Pancreas (tissue), 10 donors: ENCODE results near the gene RNF5. TPM values are rescaled to one million over a fixed set of nuclear protein-coding genes. Genes with fewer than 3 reads are reported as not detected.
A peak's percentile ranks its signal among the peaks of the same experiment; 100 is the strongest.

Experiments used
- ATAC-seq, 4 donors: fragments of 200-7000 bp; cut with Tn5 transposase; one replicate each; pipeline versions ENCODE4 v1.8.0 to v1.9.1; 2020; ENCODE audit warnings: mild to moderate bottlenecking in 4 of 4, moderate library complexity in 4 of 4
- DNase-seq, 6 donors: peaks; one replicate each; pipeline ENCODE4 v3.0.0-alpha.2; 2020
- FAIRE-seq: peaks from 2 replicates; lab custom pipeline; 2012; peaks lifted over from hg19 to GRCh38; lab: Jason Lieb, UNC
- H3K27ac ChIP-seq, 4 donors: fragments of 200-600 bp; sonication (generic); 1 replicate in 3 of 4; 2 replicates in 1 of 4; pipeline versions ENCODE4 v1.5.0 to v1.8.0; 2020
- H3K27me3 ChIP-seq, 4 donors: fragments of 200-600 bp; one replicate each; pipeline ENCODE4 v1.8.0; 2021
- H3K36me3 ChIP-seq, 3 donors: fragments of 200-600 bp; sonication (generic) in 1 of 3; one replicate each; pipeline versions ENCODE4 v1.5.0 to v1.8.0; 2020 to 2021
- H3K4me1 ChIP-seq, 3 donors: fragments of 200-600 bp; one replicate each; pipeline ENCODE4 v1.8.0; 2021
- H3K4me3 ChIP-seq, 4 donors: fragments of 200-600 bp; sonication (generic) in 2 of 4; one replicate each; pipeline versions ENCODE4 v1.5.0 to v1.8.0; 2020 to 2021
- H3K9me3 ChIP-seq, 4 donors: fragments of 200-600 bp; one replicate each; pipeline ENCODE4 v1.8.0; 2021
- CTCF ChIP-seq, 4 donors: fragments of 200-600 bp; sonication (generic) in 3 of 4; IDR thresholded peaks; one replicate each; pipeline versions ENCODE4 v1.5.0 to v1.8.0; 2021; ENCODE audit warnings: antibody characterized with exemption in 4 of 4
- WGBS, 2 donors: extraction: QIAGEN DNeasy Blood & Tissue Kit; methylation state at CpG; one replicate each; pipeline ENCODE4 v1.1.7; 2013; 5-methylcytosine and 5-hydroxymethylcytosine counted together
- intact Hi-C, 3 donors: fragments of 100-400 bp; cut with DNase I; formaldehyde crosslinking; loops; one replicate each; pipeline versions ENCODE4 v1.11.1 to v1.14.2; 2022
- polyA plus RNA-seq, 2 donors: library from polyadenylated mRNA; stranded (reverse); fragments of 200-250 nt; gene quantifications; one replicate each; pipeline ENCODE4 v1.2.3, GENCODE V29; 2013
- total RNA-seq, 6 donors: library from RNA; stranded (reverse); fragmentation: NEBNext Ultra II Directional in 4 of 6; extraction: Animal tissue kit (Norgen Biotek cat#: 25700) in 4 of 6; gene quantifications; one replicate each; pipeline versions ENCODE4 v1.2.1 to v1.2.4, GENCODE V29; 2021 to 2023
- donor health status: healthy with polysubstance abuse.
- donor health status: DM: no; HTN: no; CAD: no; lungs with moderate emphysema.
- donor health status: DM: no; HTN: no; CAD: no.
- donor health status: control.
- donor health status: control.
- donor health status: Bipolar disorder and iron deficiency.
- donor health status: DM: yes; HTN: yes; CAD: no.
- donor health status: DM: no; HTN: no; CAD: no.
- donor health status: DM: no; HTN: no; CAD: no.
- donor health status: DM: yes; HTN: yes; CAD: no.

Gene RNF5
- total RNA-seq (10 to 100 TPM; 16.1 to 28.5 (median 23.2) TPM), polyA plus RNA-seq (10 to 100 TPM; 29.0 to 41.4 TPM)

GRCh38 chr6:32177788-32178546 lies at the start of gene RNF5:
Gene RNF5, plus strand, starts transcription at chr6:32178405. Its CDS starts 107 bp downstream, at chr6:32178512.
- DNase-seq (peak; percentile 86 to 98 (median 95)), ATAC-seq (peak; percentile 79 to 88 (median 82)), FAIRE-seq (peak; percentile 97)
- Histone ChIP-seq H3K9me3 (no peaks in the 10 kb centered on the region), H3K4me3 (peak within 1 kb of the TSS; percentile 28 to 88 (median 48)), H3K27me3 (no peaks in the 10 kb centered on the region), H3K27ac (peak within 1 kb of the TSS; percentile 86 to 96 (median 90)), H3K4me1 (peaks cover 20 to 31% (median 24%) of the 10 kb centered on the region in 3 donors), H3K36me3 (no peaks in the 10 kb centered on the region)
- intact Hi-C loops: no loop called here
- 0% methylated on average over 33 of the region's 33 CpGs for WGBS, 2 donors
- TF ChIP-seq CTCF (IDR thresholded peaks at IDR 0.05): no peak

GRCh38 chr6:32128751-32129296 lies 49.4 kb upstream of the RNF5 start:
- no peaks in the 10 kb centered on the region for H3K27me3 ChIP-seq
- TF ChIP-seq CTCF (IDR thresholded peaks at IDR 0.05): no peak

GRCh38 chr6:32129297-32130088 lies 48.7 kb upstream of the RNF5 start:
- H3K27ac ChIP-seq: peak overlapping the region; percentile 58 to 90 (median 81)
- H3K9me3 ChIP-seq: no peaks in the 10 kb centered on the region
- peaks cover 0 to 11% (median 8%) of the 10 kb centered on the region in 3 donors for H3K36me3 ChIP-seq
- intact Hi-C loops: no loop called here
- H3K4me3 ChIP-seq: peak overlapping the region; percentile 18 to 57 (median 56)
- peak in 2 of 6 donors; percentile 36 to 45 for DNase-seq
- 21 to 26% methylated on average over 22 of the region's 22 CpGs for WGBS, 2 donors
- H3K27me3 ChIP-seq: no peaks in the 10 kb centered on the region
- peak; percentile 60 to 74 (median 70) for ATAC-seq
- FAIRE-seq: no peak
- no peak for TF ChIP-seq CTCF (IDR thresholded peaks at IDR 0.05)
- H3K4me1 ChIP-seq: peaks cover 8 to 18% (median 15%) of the 10 kb centered on the region in 3 donors

More at GRCh38 chr6:32128751-32129296, 49.4 kb upstream of the RNF5 start:
- H3K36me3 ChIP-seq: peaks cover 0 to 12% (median 11%) of the 10 kb centered on the region in 3 donors
- ATAC-seq (no peak), DNase-seq (peak in 3 of 6 donors; percentile 18 to 55 (median 52)), FAIRE-seq (no peak)
- no peaks in the 10 kb centered on the region for H3K9me3 ChIP-seq
- intact Hi-C loops: no loop called here
- peaks cover 8 to 18% (median 15%) of the 10 kb centered on the region in 3 donors for H3K4me1 ChIP-seq
- 60 to 77% methylated on average over 13 of the region's 13 CpGs for WGBS, 2 donors
- H3K27ac ChIP-seq: peak overlapping the region in 2 of 4 donors; percentile 83 to 90
- H3K4me3 ChIP-seq: peak overlapping the region in 3 of 4 donors; percentile 18 to 57 (median 54)

GRCh38 chr6:32131439-32131948 lies 46.7 kb upstream of the RNF5 start:
- Histone ChIP-seq H3K36me3 (no peaks in the 10 kb centered on the region), H3K27ac (no peak overlapping the region), H3K4me1 (peaks cover 8 to 18% (median 15%) of the 10 kb centered on the region in 3 donors), H3K4me3 (no peak overlapping the region), H3K27me3 (no peaks in the 10 kb centered on the region), H3K9me3 (no peaks in the 10 kb centered on the region)
- no peak for TF ChIP-seq CTCF (IDR thresholded peaks at IDR 0.05)
- no peak for ATAC-seq
- DNase-seq: peak in 2 of 6 donors; percentile 6 to 29
- WGBS, 2 donors: 80 to 86% methylated on average over 14 of the region's 14 CpGs
- intact Hi-C loops: no loop called here
- FAIRE-seq: no peak
